ENCODE data around the gene KCNJ14. TPM values are rescaled to one million over a fixed set of nuclear protein-coding genes. Genes with fewer than 3 reads are reported as not detected.

Gene KCNJ14
- total RNA-seq, 1 donor from 2014 or later, result 1.4 TPM

DNA sequence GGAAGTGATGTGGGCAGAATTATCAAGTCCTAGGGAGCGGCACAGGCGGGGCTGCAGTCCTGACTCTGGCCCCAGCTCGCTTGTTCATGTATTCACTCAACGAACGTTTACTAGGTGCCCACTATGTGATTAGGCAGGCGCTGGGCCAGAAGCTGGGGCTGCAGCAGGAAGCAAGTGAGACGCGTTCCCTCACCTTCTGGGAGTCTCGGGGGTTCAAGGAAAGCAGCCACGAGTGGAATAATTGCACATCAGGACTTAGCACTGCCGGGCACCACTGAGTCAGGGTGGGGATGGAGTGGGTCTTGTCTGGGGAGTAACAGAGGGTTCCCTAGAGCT, 58.7 kb downstream of the KCNJ14 start:
- Histone ChIP-seq H4K20me1 (ENCODE audit: insufficient read depth, low read length) (no peaks in the 10 kb centered on the region), H3K27ac (ENCODE audit: low read depth, low read length) (no peak overlapping the region), H3K79me2 (ENCODE audit: insufficient read depth, low read length) (no peaks in the 10 kb centered on the region), H3K4me3 (ENCODE audit: insufficient read depth, low read depth, low read length) (peak overlapping the region; percentile 52), H3K27me3 (ENCODE audit: insufficient read depth, low read length) (peaks cover 18% of the 10 kb centered on the region), H2AFZ (ENCODE audit: low read depth, low read length) (peak overlapping the region; percentile 85), H3K4me2 (ENCODE audit: low read length) (peak overlapping the region; percentile 93), H3K4me1 (ENCODE audit: insufficient read depth, low read length) (peaks cover 6% of the 10 kb centered on the region), H3K9ac (ENCODE audit: low read length) (no peak overlapping the region), H3K36me3 (ENCODE audit: insufficient read depth, low read length) (no peaks in the 10 kb centered on the region), H3K9me3 (ENCODE audit: insufficient read depth, low read depth, low read length) (no peaks in the 10 kb centered on the region)
- Mint-ChIP-seq H3K9me3 (ENCODE audit: unreplicated experiment) (no peaks in the 10 kb centered on the region), H3K27me3 (ENCODE audit: low read depth, unreplicated experiment) (no peaks in the 10 kb centered on the region), H3K4me1 (ENCODE audit: low read depth, unreplicated experiment) (peaks cover 7% of the 10 kb centered on the region), H3K27ac (ENCODE audit: unreplicated experiment) (no peak overlapping the region), H3K36me3 (ENCODE audit: low read depth, unreplicated experiment) (peaks cover 3% of the 10 kb centered on the region), H3K4me3 (ENCODE audit: unreplicated experiment) (peak overlapping the region; percentile 56)
- TF ChIP-seq, protein P1, sequence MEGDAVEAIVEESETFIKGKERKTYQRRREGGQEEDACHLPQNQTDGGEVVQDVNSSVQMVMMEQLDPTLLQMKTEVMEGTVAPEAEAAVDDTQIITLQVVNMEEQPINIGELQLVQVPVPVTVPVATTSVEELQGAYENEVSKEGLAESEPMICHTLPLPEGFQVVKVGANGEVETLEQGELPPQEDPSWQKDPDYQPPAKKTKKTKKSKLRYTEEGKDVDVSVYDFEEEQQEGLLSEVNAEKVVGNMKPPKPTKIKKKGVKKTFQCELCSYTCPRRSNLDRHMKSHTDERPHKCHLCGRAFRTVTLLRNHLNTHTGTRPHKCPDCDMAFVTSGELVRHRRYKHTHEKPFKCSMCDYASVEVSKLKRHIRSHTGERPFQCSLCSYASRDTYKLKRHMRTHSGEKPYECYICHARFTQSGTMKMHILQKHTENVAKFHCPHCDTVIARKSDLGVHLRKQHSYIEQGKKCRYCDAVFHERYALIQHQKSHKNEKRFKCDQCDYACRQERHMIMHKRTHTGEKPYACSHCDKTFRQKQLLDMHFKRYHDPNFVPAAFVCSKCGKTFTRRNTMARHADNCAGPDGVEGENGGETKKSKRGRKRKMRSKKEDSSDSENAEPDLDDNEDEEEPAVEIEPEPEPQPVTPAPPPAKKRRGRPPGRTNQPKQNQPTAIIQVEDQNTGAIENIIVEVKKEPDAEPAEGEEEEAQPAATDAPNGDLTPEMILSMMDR (IDR thresholded peaks at IDR 0.05; ENCODE audit: insufficient read depth, low read depth, low read length), result no peak
- TF ChIP-seq EZH2 (IDR thresholded peaks at IDR 0.05; ENCODE audit: insufficient read depth, low read length), result no peak
- DNase-seq (ENCODE audit: low read depth), result no peak
- no peak for FAIRE-seq

DNA sequence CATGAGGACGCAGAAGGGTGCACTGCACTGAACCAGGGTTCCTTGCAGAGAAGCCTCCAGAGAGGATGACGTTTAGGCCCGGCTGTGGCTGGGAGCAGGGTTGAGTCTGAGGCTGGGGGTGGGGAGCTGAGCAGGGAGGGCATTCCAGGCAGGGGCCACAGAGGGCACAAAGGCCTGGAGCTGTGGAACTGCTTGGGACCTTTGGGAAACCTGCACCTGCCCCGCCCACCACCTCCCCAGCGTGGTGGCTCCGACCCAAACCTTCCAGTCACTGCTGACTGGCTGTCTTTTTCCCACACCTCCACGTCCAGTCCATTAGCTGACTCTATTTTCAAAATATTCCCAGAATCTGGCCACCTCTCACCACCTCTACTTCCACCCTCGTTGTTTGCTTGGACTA, 61.2 kb downstream of the KCNJ14 start:
- Mint-ChIP-seq H3K4me3 (ENCODE audit: unreplicated experiment) (no peak overlapping the region), H3K27ac (ENCODE audit: unreplicated experiment) (no peak overlapping the region), H3K36me3 (ENCODE audit: low read depth, unreplicated experiment) (no peaks in the 10 kb centered on the region), H3K27me3 (ENCODE audit: low read depth, unreplicated experiment) (peaks cover 3% of the 10 kb centered on the region), H3K4me1 (ENCODE audit: low read depth, unreplicated experiment) (peaks cover 7% of the 10 kb centered on the region), H3K9me3 (ENCODE audit: unreplicated experiment) (no peaks in the 10 kb centered on the region)
- Histone ChIP-seq H3K36me3 (ENCODE audit: insufficient read depth, low read length) (no peaks in the 10 kb centered on the region), H3K27me3 (ENCODE audit: insufficient read depth, low read length) (peaks cover 15% of the 10 kb centered on the region), H3K4me1 (ENCODE audit: insufficient read depth, low read length) (peaks cover 6% of the 10 kb centered on the region), H3K4me3 (ENCODE audit: insufficient read depth, low read depth, low read length) (no peak overlapping the region), H3K9ac (ENCODE audit: low read length) (no peak overlapping the region), H2AFZ (ENCODE audit: low read depth, low read length) (no peak overlapping the region), H3K4me2 (ENCODE audit: low read length) (no peak overlapping the region), H3K27ac (ENCODE audit: low read depth, low read length) (no peak overlapping the region), H3K79me2 (ENCODE audit: insufficient read depth, low read length) (no peaks in the 10 kb centered on the region), H4K20me1 (ENCODE audit: insufficient read depth, low read length) (no peaks in the 10 kb centered on the region), H3K9me3 (ENCODE audit: insufficient read depth, low read depth, low read length) (no peaks in the 10 kb centered on the region)
- TF ChIP-seq, protein P1 (IDR thresholded peaks at IDR 0.05; ENCODE audit: insufficient read depth, low read depth, low read length), result no peak
- no peak for TF ChIP-seq EZH2 (IDR thresholded peaks at IDR 0.05; ENCODE audit: insufficient read depth, low read length)
- FAIRE-seq (no peak), DNase-seq (ENCODE audit: low read depth) (no peak)

Other genes starting within 250 kb of the KCNJ14 start
- gene CARD8, start 199.7 kb upstream of the KCNJ14 start, total RNA-seq, result 22.9 and 26.3 TPM in 2 replicates
- gene ZNF114, start 185.5 kb upstream of the KCNJ14 start, total RNA-seq, result 7.6 and 19.6 TPM in 2 replicates
- 199 and 217 TPM in 2 replicates for gene EMP3, start 130.0 kb upstream of the KCNJ14 start, total RNA-seq
- gene TMEM143, start 91.6 kb upstream of the KCNJ14 start, total RNA-seq, result 8.7 and 10.5 TPM in 2 replicates
- gene SYNGR4, start 91.2 kb upstream of the KCNJ14 start, total RNA-seq, result not detected in 2 replicates
- gene KDELR1, start 64.0 kb upstream of the KCNJ14 start, total RNA-seq, result 370 and 396 TPM in 2 replicates
- 6.2 and 9.3 TPM in 2 replicates for gene GRIN2D, start 61.9 kb upstream of the KCNJ14 start, total RNA-seq
- gene GRWD1, start 9.6 kb upstream of the KCNJ14 start, total RNA-seq, result 35.6 and 41.4 TPM in 2 replicates
- 62.4 and 67.1 TPM in 2 replicates for gene CYTH2, start 13.8 kb downstream of the KCNJ14 start, total RNA-seq
- gene LMTK3, start 56.3 kb downstream of the KCNJ14 start, total RNA-seq, result 6.2 TPM in 2 replicates
- 0.31 TPM in 1 of 2 replicates, not detected in the other for gene SULT2B1, start 96.6 kb downstream of the KCNJ14 start, total RNA-seq
- gene SPACA4, start 151.2 kb downstream of the KCNJ14 start, total RNA-seq, result not detected in 2 replicates
- 1.3 and 1.7 TPM in 2 replicates for gene FAM83E, start 159.5 kb downstream of the KCNJ14 start, total RNA-seq
- 1,046 and 1,102 TPM in 2 replicates for gene RPL18, start 163.6 kb downstream of the KCNJ14 start, total RNA-seq
- gene SPHK2, start 163.9 kb downstream of the KCNJ14 start, total RNA-seq, result 25.4 and 29.4 TPM in 2 replicates
- gene DBP, start 181.8 kb downstream of the KCNJ14 start, total RNA-seq, result 1.2 and 1.5 TPM in 2 replicates
- gene CA11, start 190.6 kb downstream of the KCNJ14 start, total RNA-seq, result 9.5 and 9.8 TPM in 2 replicates
- 0.11 and 0.41 TPM in 2 replicates for gene NTN5, start 217.4 kb downstream of the KCNJ14 start, total RNA-seq
- gene FUT2, start 240.4 kb downstream of the KCNJ14 start, total RNA-seq, result not detected in 2 replicates